ENCODE data around the gene FTO. TPM values are rescaled to one million over a fixed set of nuclear protein-coding genes. Genes with fewer than 3 reads are reported as not detected.

FTO gene
- total RNA-seq, 1 donor from 2014 or later, result 70.5 TPM

- DNase-seq (ENCODE audit: extremely low spot score in 2 of 2), result no peak
- intact Hi-C loops (cut with DNase I), result no loop called here
- Histone ChIP-seq H3K4me1 (peaks cover 10% of the 10 kb centered on the region), H3K36me3 (no peaks in the 10 kb centered on the region), H3K4me3 (no peak overlapping the region), H3K27ac (no peak overlapping the region), H3K9me3 (no peaks in the 10 kb centered on the region), H3K27me3 (no peaks in the 10 kb centered on the region)
- TF ChIP-seq POLR2A (IDR thresholded peaks at IDR 0.05), result no peak
- TF ChIP-seq, protein P1, sequence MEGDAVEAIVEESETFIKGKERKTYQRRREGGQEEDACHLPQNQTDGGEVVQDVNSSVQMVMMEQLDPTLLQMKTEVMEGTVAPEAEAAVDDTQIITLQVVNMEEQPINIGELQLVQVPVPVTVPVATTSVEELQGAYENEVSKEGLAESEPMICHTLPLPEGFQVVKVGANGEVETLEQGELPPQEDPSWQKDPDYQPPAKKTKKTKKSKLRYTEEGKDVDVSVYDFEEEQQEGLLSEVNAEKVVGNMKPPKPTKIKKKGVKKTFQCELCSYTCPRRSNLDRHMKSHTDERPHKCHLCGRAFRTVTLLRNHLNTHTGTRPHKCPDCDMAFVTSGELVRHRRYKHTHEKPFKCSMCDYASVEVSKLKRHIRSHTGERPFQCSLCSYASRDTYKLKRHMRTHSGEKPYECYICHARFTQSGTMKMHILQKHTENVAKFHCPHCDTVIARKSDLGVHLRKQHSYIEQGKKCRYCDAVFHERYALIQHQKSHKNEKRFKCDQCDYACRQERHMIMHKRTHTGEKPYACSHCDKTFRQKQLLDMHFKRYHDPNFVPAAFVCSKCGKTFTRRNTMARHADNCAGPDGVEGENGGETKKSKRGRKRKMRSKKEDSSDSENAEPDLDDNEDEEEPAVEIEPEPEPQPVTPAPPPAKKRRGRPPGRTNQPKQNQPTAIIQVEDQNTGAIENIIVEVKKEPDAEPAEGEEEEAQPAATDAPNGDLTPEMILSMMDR (IDR thresholded peaks at IDR 0.05), result no peak
- TF ChIP-seq POLR2AphosphoS5 (IDR thresholded peaks at IDR 0.05; ENCODE audit: insufficient read depth in 1 of 2, low read depth in 1 of 2), result no peak
Observed at GRCh38 chr16:53947642-53948041, 243.7 kb downstream of the FTO start.

GRCh38 chr16:53948326-53948725, 244.4 kb downstream of the FTO start:
- no peaks in the 10 kb centered on the region for H3K27me3 ChIP-seq
- peaks cover 16% of the 10 kb centered on the region for H3K4me1 ChIP-seq
- no peak overlapping the region for H3K27ac ChIP-seq
- intact Hi-C loops (cut with DNase I), result no loop called here
- no peak for DNase-seq (ENCODE audit: extremely low spot score in 2 of 2)
- H3K4me3 ChIP-seq, result no peak overlapping the region
- no peaks in the 10 kb centered on the region for H3K9me3 ChIP-seq
- no peak for TF ChIP-seq POLR2AphosphoS5 (IDR thresholded peaks at IDR 0.05; ENCODE audit: insufficient read depth in 1 of 2, low read depth in 1 of 2)
- TF ChIP-seq POLR2A (IDR thresholded peaks at IDR 0.05), result no peak
- TF ChIP-seq, protein P1 (IDR thresholded peaks at IDR 0.05), result no peak
- H3K36me3 ChIP-seq, result no peaks in the 10 kb centered on the region

GRCh38 chr16:53948734-53949430, 244.9 kb downstream of the FTO start:
- H3K36me3 ChIP-seq, result no peaks in the 10 kb centered on the region
- no peak overlapping the region for H3K27ac ChIP-seq
- H3K4me1 ChIP-seq, result peaks cover 16% of the 10 kb centered on the region
- H3K9me3 ChIP-seq, result no peaks in the 10 kb centered on the region
- H3K27me3 ChIP-seq, result no peaks in the 10 kb centered on the region
- no peak overlapping the region for H3K4me3 ChIP-seq
- no peak for DNase-seq (ENCODE audit: extremely low spot score in 2 of 2)
- TF ChIP-seq POLR2AphosphoS5 (IDR thresholded peaks at IDR 0.05; ENCODE audit: insufficient read depth in 1 of 2, low read depth in 1 of 2) (no peak), POLR2A (IDR thresholded peaks at IDR 0.05) (no peak)
- intact Hi-C loops (cut with DNase I), result no loop called here

DNA sequence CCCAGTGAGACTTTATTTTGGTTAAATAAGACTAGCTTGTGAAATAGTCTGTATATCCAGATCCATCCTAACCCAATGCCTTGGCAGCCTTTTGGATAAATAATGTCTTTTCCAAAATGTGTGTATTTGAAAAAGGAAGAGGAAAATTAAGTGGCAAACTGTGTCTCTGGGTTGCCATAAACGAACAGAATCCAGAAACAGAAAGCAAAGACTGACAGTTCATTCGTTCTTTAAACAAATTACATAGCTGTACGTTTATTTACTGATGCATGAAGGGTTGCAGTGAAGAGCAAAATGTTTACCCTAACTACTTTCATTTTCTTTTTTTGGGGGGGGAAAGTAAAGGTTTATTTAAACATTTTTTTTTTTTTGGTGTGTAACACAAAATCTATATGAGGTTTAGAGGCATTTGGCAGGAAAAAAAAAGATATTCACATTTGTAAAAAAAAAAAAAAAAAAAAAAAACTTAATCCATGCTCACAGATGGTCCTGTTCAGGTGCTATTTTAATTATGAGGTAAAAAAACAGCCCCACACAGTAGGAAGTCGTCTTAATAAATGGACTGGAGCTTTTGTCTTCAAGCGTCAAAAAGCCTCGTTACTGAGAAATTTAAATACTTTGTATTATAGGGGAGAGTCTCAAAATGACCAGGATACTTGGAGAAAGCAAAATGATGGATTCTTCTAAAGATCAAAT, 245.9 kb downstream of the FTO start:
- Histone ChIP-seq H3K4me3 (no peak overlapping the region), H3K27ac (no peak overlapping the region), H3K9me3 (no peaks in the 10 kb centered on the region), H3K36me3 (no peaks in the 10 kb centered on the region), H3K4me1 (peaks cover 16% of the 10 kb centered on the region), H3K27me3 (no peaks in the 10 kb centered on the region)
- DNase-seq (ENCODE audit: extremely low spot score in 2 of 2), result no peak
- TF ChIP-seq, protein P1 (IDR thresholded peaks at IDR 0.05), result no peak
- TF ChIP-seq POLR2A (IDR thresholded peaks at IDR 0.05) (no peak), POLR2AphosphoS5 (IDR thresholded peaks at IDR 0.05; ENCODE audit: insufficient read depth in 1 of 2, low read depth in 1 of 2) (no peak)
- intact Hi-C loops (cut with DNase I), result no loop called here

DNA sequence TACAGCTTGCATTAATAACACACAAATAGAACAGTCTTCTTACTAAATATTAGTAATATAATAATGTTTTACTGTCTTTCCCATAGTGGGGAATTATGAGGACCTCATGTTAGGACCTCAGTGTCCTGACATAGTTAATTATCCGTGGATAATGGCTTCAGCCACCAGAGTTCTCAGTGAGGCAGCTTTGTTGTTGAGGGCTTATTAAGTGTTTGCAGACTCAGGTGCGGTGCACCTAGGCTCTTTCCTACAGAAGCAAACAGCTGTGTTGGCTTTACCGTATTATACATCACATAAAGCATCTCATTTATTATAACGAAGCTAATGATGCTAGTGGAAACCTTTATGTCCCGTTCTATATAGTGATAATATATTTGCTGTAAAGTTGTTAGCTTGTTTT, 246.7 kb downstream of the FTO start:
- intact Hi-C loops (cut with DNase I), result no loop called here

More for the DNA sequence above, 246.7 kb downstream of the FTO start:
- H3K4me1 ChIP-seq, result peaks cover 16% of the 10 kb centered on the region
- H3K27ac ChIP-seq, result no peak overlapping the region
- no peak overlapping the region for H3K4me3 ChIP-seq
- TF ChIP-seq POLR2A (IDR thresholded peaks at IDR 0.05) (no peak), POLR2AphosphoS5 (IDR thresholded peaks at IDR 0.05; ENCODE audit: insufficient read depth in 1 of 2, low read depth in 1 of 2) (no peak)
- TF ChIP-seq, protein P1 (IDR thresholded peaks at IDR 0.05), result no peak
- H3K36me3 ChIP-seq, result no peaks in the 10 kb centered on the region
- H3K27me3 ChIP-seq, result no peaks in the 10 kb centered on the region
- no peak for DNase-seq (ENCODE audit: extremely low spot score in 2 of 2)
- no peaks in the 10 kb centered on the region for H3K9me3 ChIP-seq
